ENCODE data around the gene SMIM11. TPM values are rescaled to one million over a fixed set of nuclear protein-coding genes. Genes with fewer than 3 reads are reported as not detected.
"Not testable (repeated sequence)": the region's sequence is repeated elsewhere in the genome, so short reads cannot be mapped to it uniquely, and the experiment has no call there.

SMIM11 gene
- polyA plus RNA-seq, 3 donors, result 8.1 to 11.0 (median 9.8) TPM

GRCh38 chr21:34353182-34353581, 22.1 kb upstream of the SMIM11 start:
- no peak for DNase-seq (ENCODE audit: low read depth in 3 of 3, low spot score in 2 of 3)

- DNase-seq (ENCODE audit: low read depth in 3 of 3, low spot score in 2 of 3), result no peak
Observed at GRCh38 chr21:34354836-34355235, 20.5 kb upstream of the SMIM11 start.

GRCh38 chr21:34355570-34355969, 19.7 kb upstream of the SMIM11 start:
- DNase-seq (ENCODE audit: low read depth in 3 of 3, low spot score in 2 of 3), result no peak

- no peak for DNase-seq (ENCODE audit: low read depth in 3 of 3, low spot score in 2 of 3)
Observed at GRCh38 chr21:34357889-34358288, 17.4 kb upstream of the SMIM11 start.

GRCh38 chr21:34358866-34359265, 16.4 kb upstream of the SMIM11 start:
- DNase-seq (ENCODE audit: low read depth in 3 of 3, low spot score in 2 of 3), result no peak

GRCh38 chr21:34360488-34361241, 14.6 kb upstream of the SMIM11 start:
- DNase-seq (ENCODE audit: low read depth in 3 of 3, low spot score in 2 of 3), result no peak

GRCh38 chr21:34362136-34362444, 13.2 kb upstream of the SMIM11 start:
- DNase-seq (ENCODE audit: low read depth in 3 of 3, low spot score in 2 of 3), result no peak

- no peak for DNase-seq (ENCODE audit: low read depth in 3 of 3, low spot score in 2 of 3)
Observed at GRCh38 chr21:34362670-34363069, 12.6 kb upstream of the SMIM11 start.

GRCh38 chr21:34363733-34364132, 11.6 kb upstream of the SMIM11 start, which contains the start of gene KCNE2:
Gene KCNE2 (plus strand): TSS chr21:34364006. CDS start chr21:34370479, 6,473 bp downstream.
- no peak for DNase-seq (ENCODE audit: low read depth in 3 of 3, low spot score in 2 of 3)

GRCh38 chr21:34364921-34365320, 10.4 kb upstream of the SMIM11 start:
- DNase-seq (ENCODE audit: low read depth in 3 of 3, low spot score in 2 of 3), result no peak

- DNase-seq (ENCODE audit: low read depth in 3 of 3, low spot score in 2 of 3), result no peak
Observed at GRCh38 chr21:34365809-34366208, 9.5 kb upstream of the SMIM11 start.

GRCh38 chr21:34367320-34367935, 7.9 kb upstream of the SMIM11 start:
- no peak for DNase-seq (ENCODE audit: low read depth in 3 of 3, low spot score in 2 of 3)

GRCh38 chr21:34369741-34370140, 5.6 kb upstream of the SMIM11 start:
- DNase-seq (ENCODE audit: low read depth in 3 of 3, low spot score in 2 of 3), result no peak

- no peak for DNase-seq (ENCODE audit: low read depth in 3 of 3, low spot score in 2 of 3)
Observed at GRCh38 chr21:34372321-34372720, 3.0 kb upstream of the SMIM11 start.

GRCh38 chr21:34374462-34374861, 845 bp upstream of the SMIM11 start:
- DNase-seq (ENCODE audit: low read depth in 3 of 3, low spot score in 2 of 3), result not testable (repeated sequence)

GRCh38 chr21:34375619-34375972, 289 bp downstream of the SMIM11 start:
- DNase-seq (ENCODE audit: low read depth in 3 of 3, low spot score in 2 of 3), result not testable (repeated sequence)

GRCh38 chr21:34383138-34383537, 7.8 kb downstream of the SMIM11 start:
- DNase-seq (ENCODE audit: low read depth in 3 of 3, low spot score in 2 of 3), result not testable (repeated sequence)

- not testable (repeated sequence) for DNase-seq (ENCODE audit: low read depth in 3 of 3, low spot score in 2 of 3)
Observed at GRCh38 chr21:34383724-34384415, 8.6 kb downstream of the SMIM11 start.

GRCh38 chr21:34400522-34400921, 25.2 kb downstream of the SMIM11 start:
- not testable (repeated sequence) for DNase-seq (ENCODE audit: low read depth in 3 of 3, low spot score in 2 of 3)

GRCh38 chr21:34404742-34405141, 29.4 kb downstream of the SMIM11 start:
- DNase-seq (ENCODE audit: low read depth in 3 of 3, low spot score in 2 of 3), result not testable (repeated sequence)

- DNase-seq (ENCODE audit: low read depth in 3 of 3, low spot score in 2 of 3), result not testable (repeated sequence)
Observed at GRCh38 chr21:34405686-34406085, 30.4 kb downstream of the SMIM11 start.

- not testable (repeated sequence) for DNase-seq (ENCODE audit: low read depth in 3 of 3, low spot score in 2 of 3)
Observed at GRCh38 chr21:34406102-34406501, 30.8 kb downstream of the SMIM11 start.
